Muscle layer of colon (tissue), 2 donors: ENCODE measurements around the gene KIF4A.
"Not testable (repeated sequence)": the region's sequence is repeated elsewhere in the genome, so short reads cannot be mapped to it uniquely, and the experiment has no call there.

Experiments used
- H3K27ac ChIP-seq: one replicate; pipeline ENCODE4 v1.7.0; 2013; ENCODE audit warnings: low read depth, mild to moderate bottlenecking, low read length, moderate library complexity
- H3K27me3 ChIP-seq, 2 donors: one replicate each; pipeline ENCODE4 v1.7.0; 2013; ENCODE audit warnings: low read length in 2 of 2, mild to moderate bottlenecking in 2 of 2; ENCODE audit not compliant: insufficient read depth in 2 of 2, control insufficient read depth in 1 of 2
- H3K36me3 ChIP-seq: one replicate; pipeline ENCODE4 v1.7.0; 2013; ENCODE audit warnings: mild to moderate bottlenecking, low read length; ENCODE audit not compliant: insufficient read depth
- H3K4me1 ChIP-seq: one replicate; pipeline ENCODE4 v1.7.0; 2013; ENCODE audit warnings: mild to moderate bottlenecking, low read length; ENCODE audit not compliant: insufficient read depth
- H3K4me3 ChIP-seq, 2 donors: one replicate each; pipeline ENCODE4 v1.7.0; 2013; ENCODE audit warnings: low read length in 2 of 2, low read depth in 1 of 2, mild to moderate bottlenecking in 1 of 2, moderate library complexity in 1 of 2
- H3K9ac ChIP-seq: one replicate; pipeline ENCODE4 v1.7.0; 2013; ENCODE audit warnings: low read length
- H3K9me3 ChIP-seq: one replicate; pipeline ENCODE4 v1.7.0; 2013; ENCODE audit warnings: mild to moderate bottlenecking, low read length
- donor health status: abdominal sarcoma.
- donor health status: Adenocarcinoma of cecum.

KIF4A gene

GRCh38 chrX:70289793-70290770, at the start of gene KIF4A, which contains the start of gene PDZD11:
KIF4A (plus strand) TSS chrX:70290104; CDS start chrX:70290459, 355 bp downstream.
PDZD11 (minus strand) TSS chrX:70289927; CDS start chrX:70289341, 586 bp downstream.
- H3K36me3 ChIP-seq, result no peaks in the 10 kb centered on the region
- no peak within 1 kb of the TSS for H3K27ac ChIP-seq

GRCh38 chrX:70240751-70241150, 49.2 kb upstream of the KIF4A start:
- Histone ChIP-seq H3K4me3 (no peak overlapping the region), H3K27me3 (no peaks in the 10 kb centered on the region), H3K9me3 (no peaks in the 10 kb centered on the region), H3K27ac (no peak overlapping the region), H3K9ac (no peak overlapping the region), H3K36me3 (no peaks in the 10 kb centered on the region), H3K4me1 (no peaks in the 10 kb centered on the region)

More at GRCh38 chrX:70289793-70290770, at the start of gene KIF4A, which contains the start of gene PDZD11:
- H3K9me3 ChIP-seq, result no peaks in the 10 kb centered on the region
- no peaks in the 10 kb centered on the region for H3K27me3 ChIP-seq
- H3K4me3 ChIP-seq, result peak within 1 kb of the TSS; percentile 49 to 56
- H3K9ac ChIP-seq, result peak within 1 kb of the TSS; percentile 33
- peaks cover 7% of the 10 kb centered on the region for H3K4me1 ChIP-seq

GRCh38 chrX:70241501-70241900, 48.4 kb upstream of the KIF4A start:
- Histone ChIP-seq H3K27ac (no peak overlapping the region), H3K4me1 (no peaks in the 10 kb centered on the region), H3K36me3 (no peaks in the 10 kb centered on the region), H3K4me3 (no peak overlapping the region), H3K27me3 (no peaks in the 10 kb centered on the region), H3K9ac (no peak overlapping the region), H3K9me3 (no peaks in the 10 kb centered on the region)

GRCh38 chrX:70243601-70244000, 46.3 kb upstream of the KIF4A start:
- not testable (repeated sequence) for H3K9me3 ChIP-seq, H3K36me3 ChIP-seq

GRCh38 chrX:70244881-70245280, 45.0 kb upstream of the KIF4A start:
- no peak overlapping the region for H3K4me3 ChIP-seq
- no peak overlapping the region for H3K9ac ChIP-seq
- no peaks in the 10 kb centered on the region for H3K36me3 ChIP-seq
- H3K27me3 ChIP-seq, result no peaks in the 10 kb centered on the region
- no peak overlapping the region for H3K27ac ChIP-seq
- H3K4me1 ChIP-seq, result no peaks in the 10 kb centered on the region
- H3K9me3 ChIP-seq, result no peaks in the 10 kb centered on the region

More at GRCh38 chrX:70243601-70244000, 46.3 kb upstream of the KIF4A start:
- H3K4me3 ChIP-seq, H3K27me3 ChIP-seq, H3K27ac ChIP-seq, H3K9ac ChIP-seq, H3K4me1 ChIP-seq: not testable (repeated sequence)

- Histone ChIP-seq H3K36me3 (no peaks in the 10 kb centered on the region), H3K9ac (no peak overlapping the region), H3K4me1 (no peaks in the 10 kb centered on the region), H3K27me3 (no peaks in the 10 kb centered on the region), H3K9me3 (no peaks in the 10 kb centered on the region), H3K27ac (no peak overlapping the region), H3K4me3 (no peak overlapping the region)
Measured at GRCh38 chrX:70247252-70247651, 42.7 kb upstream of the KIF4A start.

- H3K4me3 ChIP-seq, result no peak overlapping the region
- H3K4me1 ChIP-seq, result no peaks in the 10 kb centered on the region
- no peaks in the 10 kb centered on the region for H3K36me3 ChIP-seq
- no peak overlapping the region for H3K9ac ChIP-seq
- no peaks in the 10 kb centered on the region for H3K27me3 ChIP-seq
- H3K27ac ChIP-seq, result no peak overlapping the region
- no peaks in the 10 kb centered on the region for H3K9me3 ChIP-seq
Measured at GRCh38 chrX:70252491-70252890, 37.4 kb upstream of the KIF4A start.

- Histone ChIP-seq H3K36me3 (no peaks in the 10 kb centered on the region), H3K4me1 (no peaks in the 10 kb centered on the region), H3K27ac (no peak overlapping the region), H3K9ac (no peak overlapping the region), H3K4me3 (no peak overlapping the region), H3K27me3 (no peaks in the 10 kb centered on the region), H3K9me3 (no peaks in the 10 kb centered on the region)
Measured at GRCh38 chrX:70253377-70254062, 36.4 kb upstream of the KIF4A start.

GRCh38 chrX:70254063-70254400, 35.9 kb upstream of the KIF4A start:
- Histone ChIP-seq H3K4me1 (no peaks in the 10 kb centered on the region), H3K27ac (no peak overlapping the region), H3K4me3 (no peak overlapping the region), H3K9ac (no peak overlapping the region), H3K36me3 (no peaks in the 10 kb centered on the region), H3K9me3 (no peaks in the 10 kb centered on the region), H3K27me3 (no peaks in the 10 kb centered on the region)

GRCh38 chrX:70254909-70255308, 35.0 kb upstream of the KIF4A start:
- H3K4me1 ChIP-seq, result no peaks in the 10 kb centered on the region
- H3K36me3 ChIP-seq, result no peaks in the 10 kb centered on the region
- no peaks in the 10 kb centered on the region for H3K9me3 ChIP-seq
- H3K27me3 ChIP-seq, result no peaks in the 10 kb centered on the region
- H3K9ac ChIP-seq, result no peak overlapping the region
- H3K4me3 ChIP-seq, result no peak overlapping the region
- no peak overlapping the region for H3K27ac ChIP-seq

- Histone ChIP-seq H3K4me3 (no peak overlapping the region), H3K4me1 (no peaks in the 10 kb centered on the region), H3K9me3 (no peaks in the 10 kb centered on the region), H3K36me3 (no peaks in the 10 kb centered on the region), H3K27ac (no peak overlapping the region), H3K27me3 (no peaks in the 10 kb centered on the region), H3K9ac (no peak overlapping the region)
Measured at GRCh38 chrX:70255452-70255851, 34.5 kb upstream of the KIF4A start.
